GM12878 (cell line): ENCODE data around the gene CAPN1. TPM values are rescaled to one million over a fixed set of nuclear protein-coding genes. Genes with fewer than 3 reads are reported as not detected.

Source experiments
- ATF7 ChIP-seq: fragments of 450-650 bp; IDR thresholded peaks from 2 replicates; pipeline ENCODE4 v1.6.1; 2016; ENCODE audit warnings: low read depth, mild to moderate bottlenecking
- BCL11A ChIP-seq: IDR thresholded peaks from 2 replicates; pipeline ENCODE4 v1.6.1; 2011; ENCODE audit warnings: low read depth, low read length
- CBX5 ChIP-seq: sonication (generic); IDR thresholded peaks from 2 replicates; pipeline ENCODE4 v1.6.1; 2016; ENCODE audit warnings: low read depth, moderate library complexity, mild to moderate bottlenecking, inconsistent platforms
- CREB1 ChIP-seq: IDR thresholded peaks from 2 replicates; pipeline ENCODE4 v1.6.1; 2012; ENCODE audit warnings: low read depth, mild to moderate bottlenecking, inconsistent platforms
- FOS ChIP-seq: IDR thresholded peaks from 3 replicates; pipeline ENCODE4 v1.6.1; 2011; ENCODE audit warnings: borderline replicate concordance; ENCODE audit not compliant: insufficient read length; ENCODE audit errors: extremely low read depth
- MTA3 ChIP-seq: IDR thresholded peaks from 2 replicates; pipeline ENCODE4 v1.6.1; 2012; ENCODE audit warnings: low read length, inconsistent platforms, borderline replicate concordance
- MXI1 ChIP-seq: fragments of 150-350 bp; IDR thresholded peaks from 2 replicates; pipeline ENCODE4 v1.6.1; 2011; ENCODE audit warnings: low read depth, mild to moderate bottlenecking, inconsistent platforms, low read length, improper control_type of control experiment
- NBN ChIP-seq: fragments of 450-650 bp; IDR thresholded peaks from 2 replicates; pipeline ENCODE4 v1.6.1; 2016
- NFYA ChIP-seq: IDR thresholded peaks from 2 replicates; pipeline ENCODE4 v1.6.1; 2011; ENCODE audit warnings: low read depth, mild to moderate bottlenecking, low read length, improper control_type of control experiment, borderline replicate concordance
- PAX5 ChIP-seq: IDR thresholded peaks from 2 replicates; pipeline ENCODE4 v1.6.1; 2011; ENCODE audit warnings: low read depth, low read length, borderline replicate concordance
- RAD51 ChIP-seq: fragments of 450-650 bp; IDR thresholded peaks from 2 replicates; pipeline ENCODE4 v1.6.1; 2016; ENCODE audit warnings: moderate library complexity, mild to moderate bottlenecking, inconsistent platforms
- SREBF2 ChIP-seq: IDR thresholded peaks from 2 replicates; pipeline ENCODE4 v1.6.1; 2012; ENCODE audit warnings: mild to moderate bottlenecking, low read length
- TBL1XR1 ChIP-seq: IDR thresholded peaks from 2 replicates; pipeline ENCODE4 v1.6.1; 2012; ENCODE audit warnings: low read depth, low read length, improper control_type of control experiment
- WRNIP1 ChIP-seq: IDR thresholded peaks from 2 replicates; pipeline ENCODE4 v1.6.1; 2011; ENCODE audit warnings: low read depth, low read length, improper control_type of control experiment, borderline replicate concordance
- polyA plus RNA-seq, 11 experiments: library from polyadenylated mRNA; depleted of rRNA in 4 of 11; unstranded in 6 of 11; stranded (reverse) in 5 of 11; fragments of >200 nt; fragmentation: Nextera tagmentation in 4 of 11; fragmentation: Illumina TruSeq in 1 of 11; extraction: Ambion mirVana in 4 of 11; extraction: Trizol in 1 of 11; gene quantifications; 1 replicate in 1 of 11; 2 replicates in 10 of 11; pipeline versions ENCODE4 v1.2.1 to v1.2.3, GENCODE V29; 2011 to 2016; ENCODE audit warnings: inconsistent platforms in 2 of 11, missing spikeins in 2 of 11, low read depth in 1 of 11
- total RNA-seq, 4 experiments: library from RNA; depleted of rRNA in 3 of 4; stranded (reverse); fragments of >200 nt in 3 of 4; fragmentation: Illumina TruSeq in 1 of 4; extraction: Trizol in 1 of 4; gene quantifications; 2 replicates each; pipeline versions ENCODE4 v1.2.1 to v1.2.3, GENCODE V29; 2013 to 2021
- TF ChIP-seq, protein P1 (sequence below): fragments of 450-650 bp; IDR thresholded peaks from 2 replicates; pipeline ENCODE4 v1.6.1; 2016; ENCODE audit warnings: mild to moderate bottlenecking, moderate library complexity, borderline replicate concordance
- TF ChIP-seq, protein P2 (sequence below), 3 experiments: IDR thresholded peaks in 2 of 3; conservative IDR thresholded peaks in 1 of 3; 2 replicates each; pipeline ENCODE4 v1.5.1; 2011; ENCODE audit warnings: low read depth in 3 of 3, low read length in 3 of 3, mild to moderate bottlenecking in 3 of 3, control low read depth in 2 of 3, moderate library complexity in 2 of 3, inconsistent platforms in 1 of 3, mixed read lengths in 1 of 3; ENCODE audit not compliant: control insufficient read depth in 2 of 3, insufficient read depth in 1 of 3; ENCODE audit errors: extremely low read depth in 1 of 3
- TF ChIP-seq, protein P3 (sequence below): IDR thresholded peaks from 2 replicates; pipeline ENCODE4 v1.6.1; 2011; ENCODE audit warnings: low read depth, mild to moderate bottlenecking, low read length, moderate library complexity, borderline replicate concordance; ENCODE audit errors: extremely low read depth
- TF ChIP-seq, protein P4 (sequence below): IDR thresholded peaks from 2 replicates; pipeline ENCODE4 v1.6.1; 2012; ENCODE audit warnings: low read length, inconsistent platforms
- TF ChIP-seq, protein P5 (sequence below): fragments of 450-650 bp; IDR thresholded peaks from 2 replicates; pipeline ENCODE4 v1.6.1; 2017; ENCODE audit warnings: borderline replicate concordance

CAPN1 gene
- total and polyA plus RNA-seq, 10 of the 15 experiments (the other 5 are each of a cell fraction or from before 2014, with no cell fraction given): 2.2 to 167 (median 77.3) TPM

DNA sequence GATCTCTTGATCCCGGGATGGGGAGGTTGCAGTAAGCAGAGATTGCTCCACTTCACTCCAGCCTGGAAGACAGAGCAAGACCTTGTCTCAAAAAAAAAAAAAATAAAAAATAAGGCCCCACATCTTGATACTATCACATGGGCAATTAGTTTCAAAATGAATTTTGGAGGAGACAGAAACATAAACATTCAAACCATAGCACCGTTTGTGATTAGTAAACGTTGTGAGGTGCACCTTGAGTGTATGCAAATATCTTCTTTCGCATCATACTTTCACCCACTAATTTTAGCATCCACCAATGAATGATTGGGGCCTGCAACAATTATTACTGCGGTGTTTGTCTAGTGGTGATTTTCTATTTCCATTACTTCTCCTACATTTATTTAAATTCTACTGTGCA lies 22.7 kb upstream of the CAPN1 start (continued):
- TF ChIP-seq, protein P1, sequence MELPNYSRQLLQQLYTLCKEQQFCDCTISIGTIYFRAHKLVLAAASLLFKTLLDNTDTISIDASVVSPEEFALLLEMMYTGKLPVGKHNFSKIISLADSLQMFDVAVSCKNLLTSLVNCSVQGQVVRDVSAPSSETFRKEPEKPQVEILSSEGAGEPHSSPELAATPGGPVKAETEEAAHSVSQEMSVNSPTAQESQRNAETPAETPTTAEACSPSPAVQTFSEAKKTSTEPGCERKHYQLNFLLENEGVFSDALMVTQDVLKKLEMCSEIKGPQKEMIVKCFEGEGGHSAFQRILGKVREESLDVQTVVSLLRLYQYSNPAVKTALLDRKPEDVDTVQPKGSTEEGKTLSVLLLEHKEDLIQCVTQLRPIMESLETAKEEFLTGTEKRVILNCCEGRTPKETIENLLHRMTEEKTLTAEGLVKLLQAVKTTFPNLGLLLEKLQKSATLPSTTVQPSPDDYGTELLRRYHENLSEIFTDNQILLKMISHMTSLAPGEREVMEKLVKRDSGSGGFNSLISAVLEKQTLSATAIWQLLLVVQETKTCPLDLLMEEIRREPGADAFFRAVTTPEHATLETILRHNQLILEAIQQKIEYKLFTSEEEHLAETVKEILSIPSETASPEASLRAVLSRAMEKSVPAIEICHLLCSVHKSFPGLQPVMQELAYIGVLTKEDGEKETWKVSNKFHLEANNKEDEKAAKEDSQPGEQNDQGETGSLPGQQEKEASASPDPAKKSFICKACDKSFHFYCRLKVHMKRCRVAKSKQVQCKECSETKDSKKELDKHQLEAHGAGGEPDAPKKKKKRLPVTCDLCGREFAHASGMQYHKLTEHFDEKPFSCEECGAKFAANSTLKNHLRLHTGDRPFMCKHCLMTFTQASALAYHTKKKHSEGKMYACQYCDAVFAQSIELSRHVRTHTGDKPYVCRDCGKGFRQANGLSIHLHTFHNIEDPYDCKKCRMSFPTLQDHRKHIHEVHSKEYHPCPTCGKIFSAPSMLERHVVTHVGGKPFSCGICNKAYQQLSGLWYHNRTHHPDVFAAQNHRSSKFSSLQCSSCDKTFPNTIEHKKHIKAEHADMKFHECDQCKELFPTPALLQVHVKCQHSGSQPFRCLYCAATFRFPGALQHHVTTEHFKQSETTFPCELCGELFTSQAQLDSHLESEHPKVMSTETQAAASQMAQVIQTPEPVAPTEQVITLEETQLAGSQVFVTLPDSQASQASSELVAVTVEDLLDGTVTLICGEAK: no peak
- 0 out of 2 replicates have a peak, but pooled peaks have one; percentile 60 for TF ChIP-seq TBL1XR1
- TF ChIP-seq SREBF2: no peak
- peak; percentile 70 for TF ChIP-seq ATF7
- TF ChIP-seq FOS: no peak
- no peak for TF ChIP-seq NBN
- no peak for TF ChIP-seq BCL11A
- TF ChIP-seq, protein P2, sequence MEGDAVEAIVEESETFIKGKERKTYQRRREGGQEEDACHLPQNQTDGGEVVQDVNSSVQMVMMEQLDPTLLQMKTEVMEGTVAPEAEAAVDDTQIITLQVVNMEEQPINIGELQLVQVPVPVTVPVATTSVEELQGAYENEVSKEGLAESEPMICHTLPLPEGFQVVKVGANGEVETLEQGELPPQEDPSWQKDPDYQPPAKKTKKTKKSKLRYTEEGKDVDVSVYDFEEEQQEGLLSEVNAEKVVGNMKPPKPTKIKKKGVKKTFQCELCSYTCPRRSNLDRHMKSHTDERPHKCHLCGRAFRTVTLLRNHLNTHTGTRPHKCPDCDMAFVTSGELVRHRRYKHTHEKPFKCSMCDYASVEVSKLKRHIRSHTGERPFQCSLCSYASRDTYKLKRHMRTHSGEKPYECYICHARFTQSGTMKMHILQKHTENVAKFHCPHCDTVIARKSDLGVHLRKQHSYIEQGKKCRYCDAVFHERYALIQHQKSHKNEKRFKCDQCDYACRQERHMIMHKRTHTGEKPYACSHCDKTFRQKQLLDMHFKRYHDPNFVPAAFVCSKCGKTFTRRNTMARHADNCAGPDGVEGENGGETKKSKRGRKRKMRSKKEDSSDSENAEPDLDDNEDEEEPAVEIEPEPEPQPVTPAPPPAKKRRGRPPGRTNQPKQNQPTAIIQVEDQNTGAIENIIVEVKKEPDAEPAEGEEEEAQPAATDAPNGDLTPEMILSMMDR (IDR thresholded peaks at IDR 0.05 in 2 of 3, conservative IDR thresholded peaks at IDR 0.05 in 1 of 3; ENCODE audit: control insufficient read depth in 2 of 3, extremely low read depth in 1 of 3, insufficient read depth in 1 of 3, low read depth in 3 of 3, low read length in 3 of 3): no peak
- TF ChIP-seq, protein P3, sequence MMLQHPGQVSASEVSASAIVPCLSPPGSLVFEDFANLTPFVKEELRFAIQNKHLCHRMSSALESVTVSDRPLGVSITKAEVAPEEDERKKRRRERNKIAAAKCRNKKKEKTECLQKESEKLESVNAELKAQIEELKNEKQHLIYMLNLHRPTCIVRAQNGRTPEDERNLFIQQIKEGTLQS: no peak
- TF ChIP-seq MTA3: no peak
- TF ChIP-seq, protein P4, sequence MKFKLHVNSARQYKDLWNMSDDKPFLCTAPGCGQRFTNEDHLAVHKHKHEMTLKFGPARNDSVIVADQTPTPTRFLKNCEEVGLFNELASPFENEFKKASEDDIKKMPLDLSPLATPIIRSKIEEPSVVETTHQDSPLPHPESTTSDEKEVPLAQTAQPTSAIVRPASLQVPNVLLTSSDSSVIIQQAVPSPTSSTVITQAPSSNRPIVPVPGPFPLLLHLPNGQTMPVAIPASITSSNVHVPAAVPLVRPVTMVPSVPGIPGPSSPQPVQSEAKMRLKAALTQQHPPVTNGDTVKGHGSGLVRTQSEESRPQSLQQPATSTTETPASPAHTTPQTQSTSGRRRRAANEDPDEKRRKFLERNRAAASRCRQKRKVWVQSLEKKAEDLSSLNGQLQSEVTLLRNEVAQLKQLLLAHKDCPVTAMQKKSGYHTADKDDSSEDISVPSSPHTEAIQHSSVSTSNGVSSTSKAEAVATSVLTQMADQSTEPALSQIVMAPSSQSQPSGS: 0 out of 2 replicates have a peak, but pooled peaks have one; percentile 26
- no peak for TF ChIP-seq PAX5
- TF ChIP-seq WRNIP1: no peak
- TF ChIP-seq RAD51: peak; percentile 61; the same call in 1 of the 2 replicates
- no peak for TF ChIP-seq NFYA
- TF ChIP-seq CREB1: no peak
- TF ChIP-seq MXI1: peak; percentile 43; the same call in 1 of the 2 replicates
- TF ChIP-seq CBX5: no peak
- TF ChIP-seq, protein P5, sequence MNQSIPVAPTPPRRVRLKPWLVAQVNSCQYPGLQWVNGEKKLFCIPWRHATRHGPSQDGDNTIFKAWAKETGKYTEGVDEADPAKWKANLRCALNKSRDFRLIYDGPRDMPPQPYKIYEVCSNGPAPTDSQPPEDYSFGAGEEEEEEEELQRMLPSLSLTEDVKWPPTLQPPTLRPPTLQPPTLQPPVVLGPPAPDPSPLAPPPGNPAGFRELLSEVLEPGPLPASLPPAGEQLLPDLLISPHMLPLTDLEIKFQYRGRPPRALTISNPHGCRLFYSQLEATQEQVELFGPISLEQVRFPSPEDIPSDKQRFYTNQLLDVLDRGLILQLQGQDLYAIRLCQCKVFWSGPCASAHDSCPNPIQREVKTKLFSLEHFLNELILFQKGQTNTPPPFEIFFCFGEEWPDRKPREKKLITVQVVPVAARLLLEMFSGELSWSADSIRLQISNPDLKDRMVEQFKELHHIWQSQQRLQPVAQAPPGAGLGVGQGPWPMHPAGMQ: no peak
